ENCODE data around the gene CACNA2D3. TPM values are rescaled to one million over a fixed set of nuclear protein-coding genes. Genes with fewer than 3 reads are reported as not detected.

The CACNA2D3 gene
- total RNA-seq, 3 donors from 2014 or later, result not detected

DNA sequence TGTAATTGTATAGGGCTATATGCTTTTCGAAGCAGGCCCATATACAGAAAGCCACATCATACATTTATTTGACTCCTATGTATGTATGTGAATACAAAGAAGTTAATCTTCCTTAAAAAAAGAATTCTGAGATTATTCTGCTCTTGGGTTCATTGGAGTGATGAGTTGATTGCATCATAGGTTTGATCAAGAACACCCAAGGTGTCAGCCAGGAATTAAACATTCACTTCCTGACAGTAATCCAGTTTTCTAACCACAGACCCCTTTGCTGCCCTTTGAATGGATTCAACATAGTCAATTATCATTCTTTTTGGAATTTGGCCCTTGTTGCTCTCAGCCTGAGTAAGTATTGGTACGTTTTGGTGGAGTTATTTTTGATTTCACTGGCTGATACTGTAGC lies 225.6 kb downstream of the CACNA2D3 start:
- no peaks in the 10 kb centered on the region for H3K36me3 Mint-ChIP-seq (ENCODE audit: insufficient read depth)
- no peak for ATAC-seq
- no peaks in the 10 kb centered on the region for H3K4me1 Mint-ChIP-seq (ENCODE audit: low read depth)
- no peak for DNase-seq
- H3K9me3 Mint-ChIP-seq, result no peaks in the 10 kb centered on the region
- no peak overlapping the region for H3K4me3 Mint-ChIP-seq
- peaks cover 3% of the 10 kb centered on the region for H3K27me3 Mint-ChIP-seq (ENCODE audit: low read depth)

DNA sequence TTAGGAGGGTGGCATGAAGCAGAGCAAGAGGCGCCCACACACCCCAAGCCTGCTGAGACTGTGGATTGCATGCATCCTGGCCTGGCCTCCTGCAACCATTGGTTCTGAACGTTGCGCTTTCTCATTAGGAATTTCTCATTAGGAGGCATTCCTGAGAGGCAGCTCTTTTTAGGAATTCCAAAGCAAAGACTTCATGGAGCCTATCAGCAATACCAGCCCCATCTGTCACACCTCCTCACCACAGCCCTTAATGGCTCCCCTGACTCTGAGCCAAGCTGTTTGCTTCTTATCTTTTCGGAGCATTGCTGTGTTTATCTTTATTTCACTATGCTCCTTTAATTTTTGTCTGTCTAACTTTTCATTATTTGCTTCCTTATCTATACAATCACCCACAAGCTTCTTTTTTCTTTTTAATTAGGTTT lies 226.9 kb downstream of the CACNA2D3 start:
- H3K4me3 Mint-ChIP-seq, result no peak overlapping the region
- H3K4me1 Mint-ChIP-seq (ENCODE audit: low read depth), result no peaks in the 10 kb centered on the region
- ATAC-seq, result no peak
- no peaks in the 10 kb centered on the region for H3K36me3 Mint-ChIP-seq (ENCODE audit: insufficient read depth)
- no peaks in the 10 kb centered on the region for H3K27me3 Mint-ChIP-seq (ENCODE audit: low read depth)
- DNase-seq, result no peak
- H3K9me3 Mint-ChIP-seq, result no peaks in the 10 kb centered on the region

DNA sequence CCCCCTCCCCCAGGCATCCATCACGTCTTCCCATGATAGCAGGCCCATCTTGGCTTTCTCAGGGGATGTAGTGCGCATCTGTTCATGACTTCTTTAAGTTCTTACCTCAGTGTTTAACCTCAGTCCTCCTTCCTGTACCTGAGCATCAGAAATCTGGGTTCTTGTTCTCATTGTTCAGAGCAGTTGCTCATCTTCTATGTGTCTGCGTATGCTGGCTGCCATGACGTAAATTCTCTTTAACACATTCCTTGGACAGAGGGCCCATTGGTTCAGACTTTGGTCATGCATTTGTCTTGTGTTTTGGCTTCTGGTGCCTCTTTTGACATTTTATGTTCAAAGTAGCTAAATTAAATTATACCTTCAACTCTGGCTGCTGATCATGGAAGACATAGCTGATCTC lies 227.3 kb downstream of the CACNA2D3 start:
- no peaks in the 10 kb centered on the region for H3K36me3 Mint-ChIP-seq (ENCODE audit: insufficient read depth)
- DNase-seq, result no peak
- no peak overlapping the region for H3K4me3 Mint-ChIP-seq
- H3K9me3 Mint-ChIP-seq, result no peaks in the 10 kb centered on the region
- H3K4me1 Mint-ChIP-seq (ENCODE audit: low read depth), result no peaks in the 10 kb centered on the region
- no peaks in the 10 kb centered on the region for H3K27me3 Mint-ChIP-seq (ENCODE audit: low read depth)
- no peak for ATAC-seq

DNA sequence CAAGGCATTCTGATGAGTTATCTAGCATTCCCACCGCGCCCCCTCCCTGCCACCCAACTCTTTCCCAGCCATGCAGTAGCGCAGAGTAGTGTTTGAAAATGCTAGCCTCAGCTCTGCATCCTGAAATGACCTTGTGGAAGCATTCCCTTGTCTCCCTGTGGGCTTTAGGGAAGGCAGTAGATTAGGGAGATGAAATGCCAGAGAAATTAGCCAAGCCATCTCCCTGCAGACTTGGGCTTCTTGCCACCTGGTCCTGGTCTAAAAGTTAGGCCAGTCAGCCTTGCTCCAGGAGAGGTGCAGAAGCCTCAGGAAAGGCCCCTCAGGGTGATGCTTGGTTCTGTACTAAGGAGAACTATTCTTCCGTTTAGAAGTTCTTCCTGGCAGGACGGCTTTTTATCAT lies 231.2 kb downstream of the CACNA2D3 start:
- Mint-ChIP-seq H3K4me3 (no peak overlapping the region), H3K36me3 (ENCODE audit: insufficient read depth) (no peaks in the 10 kb centered on the region), H3K4me1 (ENCODE audit: low read depth) (no peaks in the 10 kb centered on the region), H3K9me3 (no peaks in the 10 kb centered on the region), H3K27me3 (ENCODE audit: low read depth) (no peaks in the 10 kb centered on the region)
- ATAC-seq (no peak), DNase-seq (no peak)

DNA sequence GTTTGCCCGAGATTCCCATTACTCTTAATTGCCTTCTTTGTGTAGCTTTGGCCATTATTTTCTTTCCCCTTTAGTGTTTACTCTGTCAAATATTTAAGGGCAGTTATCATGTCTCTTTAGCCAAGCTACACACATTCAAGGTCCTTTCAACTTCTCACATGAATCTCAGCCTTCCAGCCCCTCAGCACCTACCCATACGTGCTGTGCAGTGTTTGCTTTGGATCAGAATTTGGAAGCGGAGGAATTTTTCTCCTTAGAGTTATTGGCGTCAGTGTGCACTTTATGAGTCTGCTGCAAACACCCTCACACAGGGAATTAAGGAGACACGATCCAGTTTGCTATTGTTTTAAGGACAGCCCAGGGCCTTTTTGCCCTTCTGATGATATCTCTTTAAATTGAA lies 231.6 kb downstream of the CACNA2D3 start:
- Mint-ChIP-seq H3K27me3 (ENCODE audit: low read depth) (no peaks in the 10 kb centered on the region), H3K4me1 (ENCODE audit: low read depth) (no peaks in the 10 kb centered on the region), H3K36me3 (ENCODE audit: insufficient read depth) (no peaks in the 10 kb centered on the region), H3K4me3 (no peak overlapping the region), H3K9me3 (no peaks in the 10 kb centered on the region)
- no peak for ATAC-seq
- no peak for DNase-seq

DNA sequence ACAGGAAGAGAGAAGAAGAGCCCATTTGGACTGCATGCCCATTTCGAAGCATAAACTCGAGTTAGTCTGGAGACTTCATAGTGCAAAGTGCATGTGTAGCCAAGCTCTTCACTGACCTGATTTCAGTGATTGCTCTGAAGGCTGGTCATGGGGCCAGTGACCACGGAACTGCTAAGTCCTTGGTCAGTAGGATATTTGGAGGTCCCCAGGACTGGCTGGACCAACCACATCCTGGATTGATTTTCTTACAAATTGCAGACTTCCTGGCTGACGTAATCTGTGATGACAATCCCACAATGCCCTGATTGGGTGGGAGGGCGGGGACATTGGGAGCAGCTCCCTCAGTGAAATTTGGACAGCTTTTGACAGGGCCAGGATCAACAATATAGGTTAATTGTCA lies 233.4 kb downstream of the CACNA2D3 start:
- H3K9me3 Mint-ChIP-seq, result no peaks in the 10 kb centered on the region
- H3K4me1 Mint-ChIP-seq (ENCODE audit: low read depth), result no peaks in the 10 kb centered on the region
- DNase-seq (no peak), ATAC-seq (no peak)
- H3K4me3 Mint-ChIP-seq, result no peak overlapping the region
- H3K27me3 Mint-ChIP-seq (ENCODE audit: low read depth), result no peaks in the 10 kb centered on the region
- H3K36me3 Mint-ChIP-seq (ENCODE audit: insufficient read depth), result no peaks in the 10 kb centered on the region

DNA sequence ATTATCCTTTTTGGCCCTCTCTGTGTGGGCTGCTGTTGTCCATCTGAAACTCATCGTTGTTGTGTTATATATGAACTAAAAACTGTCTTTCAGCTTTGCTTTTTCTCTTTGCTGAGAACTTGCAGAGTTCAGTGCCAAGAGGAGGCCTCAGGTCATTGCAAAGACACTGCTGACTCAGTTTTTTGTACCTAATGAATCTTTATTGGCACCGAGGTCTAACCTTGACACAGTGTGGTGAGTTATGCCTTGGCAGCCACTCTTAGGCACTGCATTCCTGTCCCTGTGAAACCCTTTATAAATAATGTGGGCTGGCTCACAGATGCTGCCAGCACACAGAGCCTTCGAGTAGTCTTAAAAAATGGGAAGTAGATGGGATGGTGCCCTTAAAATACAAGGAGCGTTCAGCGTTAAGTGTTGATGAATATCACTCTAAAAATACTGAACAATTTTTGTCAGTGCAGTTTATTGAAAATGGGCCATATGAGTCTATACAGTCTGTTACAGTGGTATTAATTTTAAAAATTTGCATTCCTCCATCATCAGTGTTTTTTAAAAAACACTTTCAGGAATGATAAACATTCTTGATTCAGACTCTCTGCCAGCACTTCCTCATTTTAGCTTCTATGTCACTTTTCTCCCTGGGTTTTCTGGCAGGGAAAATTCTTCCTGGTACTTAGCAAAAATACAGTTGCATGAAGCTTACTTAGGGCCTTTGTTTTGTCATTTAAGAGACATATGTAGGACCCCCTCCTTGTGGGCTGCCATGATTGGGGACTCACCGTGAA lies 234.1 kb downstream of the CACNA2D3 start:
- no peak for ATAC-seq
- H3K9me3 Mint-ChIP-seq, result no peaks in the 10 kb centered on the region

DNA sequence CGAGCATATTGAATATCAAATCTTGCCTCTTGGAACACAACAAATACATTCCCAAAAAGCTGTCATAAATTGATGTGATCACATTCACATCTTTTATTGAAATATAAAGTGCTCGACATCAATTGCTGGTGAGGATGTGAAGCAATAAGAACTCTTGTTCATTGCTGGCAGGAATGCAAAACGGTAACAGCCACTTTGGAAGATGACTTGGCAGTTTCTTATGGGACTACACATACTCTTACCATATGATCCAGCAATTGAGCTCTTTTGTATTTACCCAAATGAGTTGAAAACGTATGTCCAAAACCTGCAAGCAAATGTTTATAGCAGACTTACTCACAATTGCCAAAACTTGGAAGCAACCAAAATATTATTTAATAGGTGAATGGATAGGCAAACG lies 234.9 kb downstream of the CACNA2D3 start:
- H3K4me3 Mint-ChIP-seq, result no peak overlapping the region
- no peaks in the 10 kb centered on the region for H3K9me3 Mint-ChIP-seq
- H3K4me1 Mint-ChIP-seq (ENCODE audit: low read depth), result no peaks in the 10 kb centered on the region
- no peaks in the 10 kb centered on the region for H3K36me3 Mint-ChIP-seq (ENCODE audit: insufficient read depth)
- ATAC-seq (no peak), DNase-seq (no peak)
- no peaks in the 10 kb centered on the region for H3K27me3 Mint-ChIP-seq (ENCODE audit: low read depth)

More for the DNA sequence above, 234.1 kb downstream of the CACNA2D3 start:
- H3K36me3 Mint-ChIP-seq (ENCODE audit: insufficient read depth), result no peaks in the 10 kb centered on the region
- no peaks in the 10 kb centered on the region for H3K27me3 Mint-ChIP-seq (ENCODE audit: low read depth)
- H3K4me1 Mint-ChIP-seq (ENCODE audit: low read depth), result no peaks in the 10 kb centered on the region
- no peak for DNase-seq
- no peak overlapping the region for H3K4me3 Mint-ChIP-seq

DNA sequence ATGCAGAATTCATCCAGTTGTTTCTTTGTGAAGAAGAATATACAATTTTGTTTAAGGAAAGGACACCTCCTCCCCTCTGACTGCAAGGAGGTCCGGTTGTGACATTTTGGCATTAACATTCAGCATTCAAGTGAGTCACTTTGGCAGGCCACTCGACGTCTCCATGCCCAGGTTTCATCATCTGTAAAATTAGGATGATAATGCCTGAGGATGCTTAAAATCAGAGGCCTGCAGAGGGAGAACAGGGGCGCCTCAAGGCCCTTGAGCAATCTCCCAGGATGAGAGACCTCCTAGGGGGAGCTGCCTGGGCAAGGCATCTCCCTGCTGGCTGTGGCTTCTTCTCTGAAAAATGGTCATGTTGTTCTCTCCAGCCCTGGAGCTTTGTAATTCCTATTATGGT lies 236.0 kb downstream of the CACNA2D3 start:
- ATAC-seq (no peak), DNase-seq (no peak)
- no peaks in the 10 kb centered on the region for H3K36me3 Mint-ChIP-seq (ENCODE audit: insufficient read depth)
- no peaks in the 10 kb centered on the region for H3K9me3 Mint-ChIP-seq
- H3K27me3 Mint-ChIP-seq (ENCODE audit: low read depth), result no peaks in the 10 kb centered on the region
- no peaks in the 10 kb centered on the region for H3K4me1 Mint-ChIP-seq (ENCODE audit: low read depth)
- H3K4me3 Mint-ChIP-seq, result no peak overlapping the region

DNA sequence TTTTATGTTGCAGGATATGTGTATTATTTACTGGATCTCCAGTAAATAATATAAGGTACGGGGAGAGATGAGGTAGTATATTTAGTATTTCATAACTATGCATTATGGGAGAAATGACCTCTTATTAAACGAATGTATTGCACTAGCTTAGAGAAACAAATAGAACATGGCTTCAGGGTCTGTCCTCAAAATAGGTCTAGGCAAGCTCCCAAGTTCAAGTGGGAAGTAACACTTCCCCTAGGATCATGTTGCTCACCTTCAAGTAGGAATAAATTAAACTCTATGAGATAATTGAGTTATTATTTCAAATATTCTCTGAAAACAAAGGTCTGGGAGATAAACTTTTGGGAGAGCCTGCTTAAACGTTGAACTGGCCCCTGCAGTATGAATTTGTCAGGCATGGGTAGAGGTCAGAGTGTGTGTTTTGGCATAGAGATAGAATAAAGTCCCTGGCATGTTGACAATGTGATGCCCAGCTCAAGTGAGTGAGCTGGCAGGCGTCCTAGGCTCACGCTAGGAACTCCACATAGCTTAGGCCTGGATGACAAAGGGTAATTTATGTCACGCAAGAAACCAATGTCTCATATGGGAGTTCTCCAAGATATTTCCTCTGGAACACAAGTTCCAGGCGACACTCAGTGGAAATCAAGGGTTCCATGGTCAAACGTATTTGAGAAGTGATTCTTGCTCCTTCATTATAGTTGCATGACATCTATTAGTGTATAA lies 236.8 kb downstream of the CACNA2D3 start:
- Mint-ChIP-seq H3K9me3 (no peaks in the 10 kb centered on the region), H3K4me1 (ENCODE audit: low read depth) (no peaks in the 10 kb centered on the region), H3K27me3 (ENCODE audit: low read depth) (no peaks in the 10 kb centered on the region), H3K36me3 (ENCODE audit: insufficient read depth) (no peaks in the 10 kb centered on the region), H3K4me3 (no peak overlapping the region)
- DNase-seq, result no peak
- ATAC-seq, result no peak

DNA sequence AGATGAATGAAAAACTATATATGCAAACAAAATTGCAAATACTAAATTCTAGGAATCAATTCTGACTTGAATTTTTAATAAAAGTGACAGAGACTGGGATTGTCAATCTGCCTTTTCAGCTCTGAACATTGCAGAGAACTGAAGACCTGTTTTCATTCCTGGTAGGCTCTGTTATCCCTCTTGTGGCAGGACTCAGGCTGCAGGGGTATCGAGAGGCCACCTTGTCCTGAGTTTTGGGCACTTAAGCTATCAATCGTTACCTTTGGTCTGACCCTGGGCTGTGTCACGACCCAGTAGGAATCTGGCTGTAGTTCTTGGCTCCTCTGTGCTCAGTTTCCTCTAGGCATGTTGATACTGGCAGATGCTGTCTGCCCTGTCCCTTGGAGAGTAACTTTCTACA lies 238.0 kb downstream of the CACNA2D3 start:
- Mint-ChIP-seq H3K27me3 (ENCODE audit: low read depth) (no peaks in the 10 kb centered on the region), H3K36me3 (ENCODE audit: insufficient read depth) (no peaks in the 10 kb centered on the region), H3K4me1 (ENCODE audit: low read depth) (no peaks in the 10 kb centered on the region), H3K4me3 (no peak overlapping the region), H3K9me3 (no peaks in the 10 kb centered on the region)
- ATAC-seq (no peak), DNase-seq (no peak)

DNA sequence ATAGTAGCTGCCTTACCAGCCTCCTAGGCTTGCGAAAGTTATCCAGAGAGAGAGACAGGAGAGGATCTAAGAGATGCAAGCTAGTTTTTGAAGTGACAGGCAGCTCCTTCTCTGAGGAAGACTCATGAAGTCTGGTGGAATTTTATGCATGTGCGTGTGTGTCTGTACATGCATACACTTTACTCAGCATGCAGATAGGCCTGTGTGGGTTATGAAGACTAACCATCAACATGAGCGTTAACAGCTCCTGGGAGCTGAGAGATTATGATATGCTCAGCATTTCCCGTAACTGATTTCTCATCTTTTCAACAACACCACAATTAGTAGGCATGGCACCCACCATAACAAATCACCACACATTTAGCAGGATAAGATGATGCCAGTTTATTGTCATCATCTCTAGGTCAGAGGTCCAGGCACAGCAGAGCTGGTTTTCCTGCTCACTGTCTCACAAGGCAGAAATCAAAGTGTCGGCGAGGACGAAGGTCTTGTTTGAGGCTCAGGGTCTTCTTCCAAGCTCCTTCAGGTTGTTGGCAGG lies 239.5 kb downstream of the CACNA2D3 start:
- no peaks in the 10 kb centered on the region for H3K4me1 Mint-ChIP-seq (ENCODE audit: low read depth)
- no peak overlapping the region for H3K4me3 Mint-ChIP-seq
- H3K36me3 Mint-ChIP-seq (ENCODE audit: insufficient read depth), result no peaks in the 10 kb centered on the region
- ATAC-seq (no peak), DNase-seq (no peak)
- no peaks in the 10 kb centered on the region for H3K27me3 Mint-ChIP-seq (ENCODE audit: low read depth)
- H3K9me3 Mint-ChIP-seq, result no peaks in the 10 kb centered on the region

DNA sequence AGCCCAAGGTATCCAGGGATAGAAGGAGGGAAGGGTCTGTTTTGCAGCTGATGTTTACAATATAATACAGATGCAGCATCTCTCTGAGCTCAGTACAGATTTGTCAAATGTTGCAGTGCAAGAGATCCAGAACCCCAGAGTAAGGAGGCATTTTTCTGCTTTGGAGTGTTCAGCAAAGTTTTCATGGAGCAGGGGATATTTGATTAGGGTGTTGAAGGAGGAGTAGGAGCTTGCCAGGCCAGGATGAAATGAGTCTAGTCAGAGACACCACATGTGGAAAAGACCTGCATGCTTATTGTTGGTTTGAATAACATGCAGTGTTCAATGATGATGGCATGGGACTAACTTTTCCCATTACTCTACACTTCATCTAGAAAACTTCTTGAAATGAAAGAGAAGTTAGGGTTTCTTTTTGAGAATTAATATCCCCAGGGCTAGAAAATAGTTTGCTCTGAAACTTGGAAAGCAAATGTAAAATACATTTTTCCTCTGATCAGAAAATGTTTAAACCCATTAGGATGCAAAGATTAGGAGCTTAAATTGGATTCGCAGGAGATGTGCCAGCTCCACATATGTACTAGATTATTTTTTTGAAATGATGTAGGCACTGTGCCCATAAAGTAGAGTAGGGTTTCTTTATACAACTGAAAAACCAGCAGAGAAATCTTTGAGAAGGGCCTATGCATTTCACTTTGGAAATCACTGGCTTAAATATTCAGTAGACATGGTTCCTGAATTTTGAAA lies 243.8 kb downstream of the CACNA2D3 start:
- Mint-ChIP-seq H3K27me3 (ENCODE audit: low read depth) (peaks cover 2% of the 10 kb centered on the region), H3K9me3 (no peaks in the 10 kb centered on the region), H3K36me3 (ENCODE audit: insufficient read depth) (no peaks in the 10 kb centered on the region), H3K4me1 (ENCODE audit: low read depth) (no peaks in the 10 kb centered on the region), H3K4me3 (no peak overlapping the region)
- no peak for DNase-seq
- ATAC-seq, result no peak

DNA sequence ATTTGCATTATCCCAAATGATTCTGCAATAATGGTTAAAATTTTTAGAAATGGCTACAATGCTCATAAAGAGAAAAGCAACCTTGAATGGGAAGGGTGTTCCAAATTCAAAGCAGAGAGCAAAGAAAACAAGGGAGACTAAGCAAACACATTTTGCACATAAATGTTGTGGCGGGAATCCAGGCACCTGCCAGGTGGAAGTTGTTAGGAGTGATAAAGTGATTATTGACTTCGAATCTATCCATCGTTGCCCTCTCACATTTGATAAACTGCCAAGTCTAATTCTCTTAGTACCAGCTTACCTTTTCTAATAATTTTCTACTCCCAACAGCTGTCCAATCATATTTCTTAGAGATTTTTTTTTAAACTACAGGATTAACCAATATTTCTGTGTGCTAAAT lies 244.5 kb downstream of the CACNA2D3 start:
- Mint-ChIP-seq H3K4me1 (ENCODE audit: low read depth) (no peaks in the 10 kb centered on the region), H3K27me3 (ENCODE audit: low read depth) (peaks cover 4% of the 10 kb centered on the region), H3K36me3 (ENCODE audit: insufficient read depth) (no peaks in the 10 kb centered on the region), H3K9me3 (no peaks in the 10 kb centered on the region), H3K4me3 (no peak overlapping the region)
- ATAC-seq (no peak), DNase-seq (no peak)

Measured in activated T-cell treated with anti-CD3 and anti-CD28 coated beads, Interleukin-2, amount 50 U/mL, for 4 hours (primary cell).